Measurements from ENCODE around the gene PTCH2.

PTCH2 gene

GRCh38 chr1:44870096-44870495 lies 27.0 kb upstream of the PTCH2 start:
- Histone ChIP-seq H3K4me2 (ENCODE audit: insufficient read depth, low read length) (no peak overlapping the region), H2AFZ (ENCODE audit: low read depth, low read length) (no peak overlapping the region), H3K27ac (ENCODE audit: low read length) (no peak overlapping the region), H3K9ac (ENCODE audit: low read depth, low read length) (no peak overlapping the region), H3K27me3 (ENCODE audit: insufficient read depth, low read length, poor library complexity) (no peaks in the 10 kb centered on the region), H4K20me1 (ENCODE audit: insufficient read depth, low read length) (no peaks in the 10 kb centered on the region), H3K4me3 (ENCODE audit: low read depth in 1 of 2, low read length in 2 of 2) (no peak overlapping the region), H3K79me2 (ENCODE audit: insufficient read depth, low read length) (no peaks in the 10 kb centered on the region), H3K36me3 (ENCODE audit: insufficient read depth, low read length) (peaks cover 48% of the 10 kb centered on the region), H3K4me1 (ENCODE audit: insufficient read depth, low read length) (no peaks in the 10 kb centered on the region), H3K9me3 (ENCODE audit: insufficient read depth, low read length, severe bottlenecking) (no peaks in the 10 kb centered on the region)
- DNase-seq, result no peak
- TF ChIP-seq CTCF (IDR thresholded peaks at IDR 0.05; ENCODE audit: borderline replicate concordance, extremely low read depth, low read length, poor library complexity, severe bottlenecking) (no peak), EZH2 (IDR thresholded peaks at IDR 0.05; ENCODE audit: borderline replicate concordance, low read depth, low read length, severe bottlenecking) (no peak)
- no peak for ATAC-seq (ENCODE audit: insufficient read depth, low read depth)

GRCh38 chr1:44867801-44868200 lies 24.7 kb upstream of the PTCH2 start:
- no peak for DNase-seq
- Histone ChIP-seq H3K4me2 (ENCODE audit: insufficient read depth, low read length) (no peak overlapping the region), H2AFZ (ENCODE audit: low read depth, low read length) (no peak overlapping the region), H3K27me3 (ENCODE audit: insufficient read depth, low read length, poor library complexity) (no peaks in the 10 kb centered on the region), H3K9me3 (ENCODE audit: insufficient read depth, low read length, severe bottlenecking) (no peaks in the 10 kb centered on the region), H3K27ac (ENCODE audit: low read length) (no peak overlapping the region), H3K36me3 (ENCODE audit: insufficient read depth, low read length) (peaks cover 34% of the 10 kb centered on the region), H4K20me1 (ENCODE audit: insufficient read depth, low read length) (no peaks in the 10 kb centered on the region), H3K79me2 (ENCODE audit: insufficient read depth, low read length) (no peaks in the 10 kb centered on the region), H3K4me3 (ENCODE audit: low read depth in 1 of 2, low read length in 2 of 2) (no peak overlapping the region), H3K4me1 (ENCODE audit: insufficient read depth, low read length) (no peaks in the 10 kb centered on the region), H3K9ac (ENCODE audit: low read depth, low read length) (no peak overlapping the region)
- no peak for TF ChIP-seq EZH2 (IDR thresholded peaks at IDR 0.05; ENCODE audit: borderline replicate concordance, low read depth, low read length, severe bottlenecking)
- no peak for ATAC-seq (ENCODE audit: insufficient read depth, low read depth)

GRCh38 chr1:44862829-44863401 lies 19.9 kb upstream of the PTCH2 start:
- no peak for DNase-seq

More at GRCh38 chr1:44862829-44863401, 19.9 kb upstream of the PTCH2 start:
- Histone ChIP-seq H3K9me3 (ENCODE audit: insufficient read depth, low read length, severe bottlenecking) (no peaks in the 10 kb centered on the region), H2AFZ (ENCODE audit: low read depth, low read length) (no peak overlapping the region), H3K27me3 (ENCODE audit: insufficient read depth, low read length, poor library complexity) (no peaks in the 10 kb centered on the region), H3K4me1 (ENCODE audit: insufficient read depth, low read length) (no peaks in the 10 kb centered on the region), H3K9ac (ENCODE audit: low read depth, low read length) (no peak overlapping the region), H3K36me3 (ENCODE audit: insufficient read depth, low read length) (peaks cover 5% of the 10 kb centered on the region; the same call in 1 of the 2 replicates), H3K4me2 (ENCODE audit: insufficient read depth, low read length) (no peak overlapping the region), H3K79me2 (ENCODE audit: insufficient read depth, low read length) (no peaks in the 10 kb centered on the region), H3K27ac (ENCODE audit: low read length) (no peak overlapping the region), H4K20me1 (ENCODE audit: insufficient read depth, low read length) (no peaks in the 10 kb centered on the region), H3K4me3 (ENCODE audit: low read depth in 1 of 2, low read length in 2 of 2) (no peak overlapping the region)
- TF ChIP-seq EZH2 (IDR thresholded peaks at IDR 0.05; ENCODE audit: borderline replicate concordance, low read depth, low read length, severe bottlenecking) (no peak), CTCF (IDR thresholded peaks at IDR 0.05; ENCODE audit: borderline replicate concordance, extremely low read depth, low read length, poor library complexity, severe bottlenecking) (no peak)
- ATAC-seq (ENCODE audit: insufficient read depth, low read depth), result no peak
